ENCODE measurements around the gene SOX12. TPM values are rescaled to one million over a fixed set of nuclear protein-coding genes. Genes with fewer than 3 reads are reported as not detected.

The SOX12 gene
- polyA plus RNA-seq, 1 experiment = 3.8 TPM

DNA sequence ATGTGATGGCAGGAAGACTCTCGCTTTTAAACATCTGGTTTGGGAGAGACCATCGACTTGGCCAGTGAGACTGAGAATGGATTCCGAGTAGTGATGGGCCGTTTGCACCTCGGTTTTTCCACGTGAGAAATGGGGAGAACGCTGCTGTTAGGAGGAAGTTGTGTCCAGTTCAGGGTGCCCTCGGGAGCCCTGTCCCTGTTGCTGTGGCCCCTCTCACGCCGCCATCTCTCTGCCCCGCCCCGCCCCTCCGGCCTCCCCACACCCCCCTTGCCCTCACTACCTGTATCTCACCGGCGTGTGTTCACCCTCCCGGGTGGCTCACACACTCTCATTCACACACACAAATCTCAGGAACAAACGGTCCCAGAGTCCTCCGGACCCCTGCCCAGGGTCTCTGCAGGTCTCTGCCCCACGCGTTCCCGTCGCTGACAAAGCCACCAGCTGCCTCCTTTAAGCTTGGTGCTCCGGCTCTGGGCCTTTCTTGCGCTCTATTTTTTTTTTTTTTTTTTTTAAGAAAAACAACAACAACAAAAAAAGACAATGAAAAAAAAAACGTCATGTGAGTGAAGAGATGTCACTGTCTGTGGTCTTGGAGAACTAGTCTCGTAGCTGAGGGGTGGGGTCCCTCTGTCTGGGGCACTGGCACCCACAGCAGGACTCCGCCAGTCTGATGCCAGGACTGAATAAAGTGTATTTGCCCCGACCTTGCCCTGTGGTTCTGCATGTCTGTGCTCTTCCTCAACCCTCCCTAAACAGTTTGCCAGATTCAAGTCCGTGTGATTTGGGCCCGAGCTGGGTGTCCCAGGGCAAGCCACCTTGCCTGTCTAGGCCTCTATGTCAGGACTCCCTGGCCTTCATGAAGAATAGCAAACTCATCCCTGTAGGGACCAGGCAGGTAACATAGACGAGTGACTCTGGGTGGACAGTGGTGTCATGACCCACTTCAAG, 2.9 kb downstream of the SOX12 start:
- no peaks in the 10 kb centered on the region for H3K9me3 ChIP-seq (ENCODE audit: control insufficient read depth, insufficient read depth, low read length)
- ChIA-PET POLR2A (interaction anchor here (0.8 kb wide), 1 partner anchor 12 kb away, joined by 7 read pairs; no protein-coding TSS in a partner anchor), CTCF (interaction anchor here (0.6 to 3.4 kb wide), 3 partner anchors 10 to 59 kb away, joined by 4 to 44 read pairs (median 5); partner anchors contain the start of gene NRSN2)
- no peaks in the 10 kb centered on the region for H3K27me3 ChIP-seq (ENCODE audit: control insufficient read depth, insufficient read depth, low read length)
- no peak for DNase-seq (ENCODE audit: low read depth, low spot score)
- H3K27ac ChIP-seq (ENCODE audit: low read depth, low read length) = peak overlapping the region; percentile 21
- H3K4me3 ChIP-seq (ENCODE audit: low read depth, low read length) = peak overlapping the region; percentile 90
- TF ChIP-seq, protein P1, sequence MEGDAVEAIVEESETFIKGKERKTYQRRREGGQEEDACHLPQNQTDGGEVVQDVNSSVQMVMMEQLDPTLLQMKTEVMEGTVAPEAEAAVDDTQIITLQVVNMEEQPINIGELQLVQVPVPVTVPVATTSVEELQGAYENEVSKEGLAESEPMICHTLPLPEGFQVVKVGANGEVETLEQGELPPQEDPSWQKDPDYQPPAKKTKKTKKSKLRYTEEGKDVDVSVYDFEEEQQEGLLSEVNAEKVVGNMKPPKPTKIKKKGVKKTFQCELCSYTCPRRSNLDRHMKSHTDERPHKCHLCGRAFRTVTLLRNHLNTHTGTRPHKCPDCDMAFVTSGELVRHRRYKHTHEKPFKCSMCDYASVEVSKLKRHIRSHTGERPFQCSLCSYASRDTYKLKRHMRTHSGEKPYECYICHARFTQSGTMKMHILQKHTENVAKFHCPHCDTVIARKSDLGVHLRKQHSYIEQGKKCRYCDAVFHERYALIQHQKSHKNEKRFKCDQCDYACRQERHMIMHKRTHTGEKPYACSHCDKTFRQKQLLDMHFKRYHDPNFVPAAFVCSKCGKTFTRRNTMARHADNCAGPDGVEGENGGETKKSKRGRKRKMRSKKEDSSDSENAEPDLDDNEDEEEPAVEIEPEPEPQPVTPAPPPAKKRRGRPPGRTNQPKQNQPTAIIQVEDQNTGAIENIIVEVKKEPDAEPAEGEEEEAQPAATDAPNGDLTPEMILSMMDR (IDR thresholded peaks at IDR 0.05; ENCODE audit: low read depth, low read length) = no peak

DNA sequence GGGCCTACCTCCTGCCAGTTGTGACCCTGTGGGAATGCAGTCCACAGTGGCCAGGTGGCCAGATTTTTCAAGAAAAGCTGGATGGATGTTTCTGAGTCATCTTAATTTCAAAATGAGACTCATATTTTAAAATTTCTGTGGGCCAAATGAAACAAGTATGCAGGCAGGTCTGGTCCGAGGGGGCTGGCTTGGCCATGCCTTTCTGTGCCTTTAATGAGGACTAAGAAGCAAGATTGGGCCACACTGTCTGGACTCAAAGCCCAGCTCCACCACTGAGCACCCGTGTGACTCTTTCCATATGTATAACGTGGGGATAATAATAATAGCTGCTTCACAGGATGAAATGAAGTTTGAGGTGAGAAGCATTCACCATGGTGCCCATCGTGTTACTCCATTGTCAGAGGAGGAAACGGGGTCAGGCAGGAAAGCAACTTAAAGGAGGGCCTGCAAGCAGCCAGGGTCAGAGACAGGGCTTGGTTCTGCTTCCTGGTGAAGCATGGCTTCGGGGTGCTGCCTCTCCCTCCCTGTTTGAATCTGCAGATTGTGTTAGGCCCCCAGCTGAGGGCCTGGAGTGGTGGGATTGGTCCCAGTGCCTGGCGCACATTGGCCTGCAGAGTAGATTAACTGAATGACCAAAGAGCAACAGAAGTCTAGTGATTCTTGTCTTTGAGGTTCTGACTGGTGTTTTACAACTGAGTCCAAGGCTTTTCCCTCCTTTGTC, 3.8 kb downstream of the SOX12 start:
- H3K27me3 ChIP-seq (ENCODE audit: control insufficient read depth, insufficient read depth, low read length) = no peaks in the 10 kb centered on the region
- peak overlapping the region; percentile 90 for H3K4me3 ChIP-seq (ENCODE audit: low read depth, low read length)
- no peaks in the 10 kb centered on the region for H3K9me3 ChIP-seq (ENCODE audit: control insufficient read depth, insufficient read depth, low read length)
- no peak for DNase-seq (ENCODE audit: low read depth, low spot score)
- no peak overlapping the region for H3K27ac ChIP-seq (ENCODE audit: low read depth, low read length)
- CTCF ChIA-PET = interaction anchor here (1.0 to 3.4 kb wide), 6 partner anchors 17 to 410 kb away, joined by 4 to 44 read pairs (median 13); partner anchors contain the start of gene NRSN2
- TF ChIP-seq, protein P1 (IDR thresholded peaks at IDR 0.05; ENCODE audit: low read depth, low read length) = no peak
- POLR2A ChIA-PET = interaction anchor here (1.6 kb wide), 1 partner anchor 32 kb away, joined by 4 read pairs; the partner anchor contains the start of gene ZCCHC3

DNA sequence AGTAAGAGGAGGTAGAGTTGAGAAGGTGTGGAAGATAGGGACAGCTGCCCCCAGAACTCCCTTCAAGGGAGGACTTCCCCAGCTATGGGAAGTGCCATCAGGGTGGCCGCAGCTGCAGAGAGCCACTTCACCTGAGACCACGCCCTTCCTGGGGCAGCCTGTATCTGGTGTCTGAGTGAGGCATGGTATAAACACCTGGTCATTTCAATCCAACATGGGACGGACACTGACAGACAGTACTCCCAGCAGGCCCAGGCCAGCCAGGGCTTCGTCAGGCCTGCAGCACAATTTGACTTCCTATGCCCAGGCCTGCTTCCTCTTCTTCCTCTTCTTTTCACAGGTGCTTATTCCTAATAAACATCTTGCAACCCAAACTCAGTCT, 4.5 kb downstream of the SOX12 start:
- Histone ChIP-seq H3K27ac (ENCODE audit: low read depth, low read length) (no peak overlapping the region), H3K4me3 (ENCODE audit: low read depth, low read length) (no peak overlapping the region; the same call in 1 of the 2 replicates), H3K27me3 (ENCODE audit: control insufficient read depth, insufficient read depth, low read length) (no peaks in the 10 kb centered on the region), H3K9me3 (ENCODE audit: control insufficient read depth, insufficient read depth, low read length) (no peaks in the 10 kb centered on the region)
- no peak for DNase-seq (ENCODE audit: low read depth, low spot score)
- TF ChIP-seq, protein P1 (IDR thresholded peaks at IDR 0.05; ENCODE audit: low read depth, low read length) = no peak
- POLR2A ChIA-PET = interaction anchor here (1.6 kb wide), 1 partner anchor 33 kb away, joined by 4 read pairs; the partner anchor contains the start of gene ZCCHC3
- CTCF ChIA-PET = interaction anchor here (0.6 to 3.4 kb wide), 13 partner anchors 12 to 410 kb away, joined by 3 to 44 read pairs (median 7); partner anchors contain the start of gene NRSN2

DNA sequence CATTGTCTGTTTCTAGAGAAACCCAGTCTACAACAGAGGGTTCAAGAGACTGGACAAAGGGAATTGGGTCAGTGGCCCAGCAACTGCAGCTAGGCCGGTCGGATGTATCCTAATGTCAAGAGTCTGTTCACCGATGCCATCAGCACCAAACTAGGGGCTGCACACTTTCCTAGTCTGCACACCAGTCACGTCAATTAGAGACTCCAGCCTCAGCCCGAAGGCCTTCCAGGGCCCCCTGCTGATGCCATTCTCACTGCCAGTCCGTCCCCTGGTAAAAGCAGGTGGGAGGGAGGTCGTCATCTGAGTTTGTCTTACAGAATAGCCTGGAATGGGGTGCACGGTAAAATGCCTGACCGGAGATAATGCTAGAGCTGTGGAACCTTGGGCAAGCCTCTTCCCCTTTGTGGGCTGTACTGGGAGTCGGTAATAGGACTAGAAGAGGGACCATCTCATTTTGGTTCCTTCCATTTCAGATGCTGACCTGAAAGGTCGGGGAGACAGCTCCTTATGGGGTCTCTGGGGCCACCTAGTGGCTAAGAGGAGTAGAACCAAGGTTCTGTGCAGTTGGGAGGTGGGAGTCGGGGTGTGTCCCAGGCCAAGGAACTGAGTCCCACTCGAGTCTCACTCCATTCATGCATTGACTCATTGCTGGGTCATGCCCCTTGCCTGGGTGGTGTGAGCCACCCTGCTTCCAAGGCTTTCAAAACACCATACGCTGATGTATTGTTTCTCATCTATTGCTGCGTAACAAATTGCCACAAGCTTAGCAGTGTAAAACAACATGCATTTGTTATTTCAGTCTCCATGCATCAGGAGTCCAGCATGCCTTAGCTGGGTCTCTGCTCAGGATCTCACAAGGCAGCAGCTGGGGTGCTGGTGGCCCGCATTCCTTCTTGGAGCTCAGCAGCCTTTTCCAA, 5.1 kb downstream of the SOX12 start:
- CTCF ChIA-PET = interaction anchor here (0.5 to 3.4 kb wide), 31 partner anchors 10 to 201 kb away, joined by 3 to 44 read pairs (median 4); partner anchors contain the start of genes NRSN2 and ZCCHC3
- no peak overlapping the region for H3K27ac ChIP-seq (ENCODE audit: low read depth, low read length)
- TF ChIP-seq, protein P1 (IDR thresholded peaks at IDR 0.05; ENCODE audit: low read depth, low read length) = peak; percentile 92
- H3K4me3 ChIP-seq (ENCODE audit: low read depth, low read length) = no peak overlapping the region
- POLR2A ChIA-PET = interaction anchor here (1.0 to 1.6 kb wide), 3 partner anchors 21 to 34 kb away, joined by 3 to 4 read pairs (median 4); partner anchors contain the start of gene ZCCHC3
- DNase-seq (ENCODE audit: low read depth, low spot score) = no peak
- H3K9me3 ChIP-seq (ENCODE audit: control insufficient read depth, insufficient read depth, low read length) = no peaks in the 10 kb centered on the region
- no peaks in the 10 kb centered on the region for H3K27me3 ChIP-seq (ENCODE audit: control insufficient read depth, insufficient read depth, low read length)
